ENCODE measurements around the gene GSX1.

Gene GSX1

GRCh38 chr13:27833206-27833605 lies 40.9 kb downstream of the GSX1 start:
- no peak for DNase-seq (ENCODE audit: low read depth in 3 of 3)

DNA sequence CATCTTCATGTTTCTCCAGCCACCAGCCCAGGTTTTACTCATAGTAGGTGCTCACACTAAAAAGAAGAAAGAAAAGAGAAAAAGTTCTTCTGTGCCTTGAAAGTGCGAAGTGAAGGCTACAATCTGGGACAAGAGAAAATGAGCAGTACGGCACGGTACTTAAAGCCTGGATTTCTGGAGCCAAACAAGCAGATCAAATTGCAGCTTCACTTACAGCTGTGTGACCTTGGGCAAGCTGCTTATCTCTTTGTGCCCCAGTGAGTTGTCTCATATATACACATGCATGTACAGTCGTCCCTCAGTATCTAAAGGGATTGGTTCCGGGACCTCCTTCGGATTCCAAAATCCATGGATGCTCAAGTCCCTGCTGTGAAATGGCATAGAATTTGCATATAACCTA lies 41.8 kb downstream of the GSX1 start:
- no peak for DNase-seq (ENCODE audit: low read depth in 3 of 3)

GRCh38 chr13:27835799-27836198 lies 43.5 kb downstream of the GSX1 start:
- no peak for DNase-seq (ENCODE audit: low read depth in 3 of 3)

GRCh38 chr13:27839809-27840467 lies 47.7 kb downstream of the GSX1 start:
- DNase-seq (ENCODE audit: low read depth in 3 of 3), result no peak

GRCh38 chr13:27842571-27842970 lies 50.3 kb downstream of the GSX1 start:
- DNase-seq (ENCODE audit: low read depth in 3 of 3), result no peak

All from stimulated activated CD4-positive, alpha-beta T cell treated with anti-CD3 and anti-CD28 coated beads, TNF-alpha, amount 100 ng/mL, for 4 hours (primary cell).